HCT116 (cell line): Measurements from ENCODE around the gene CAMK2A. TPM values are rescaled to one million over a fixed set of nuclear protein-coding genes. Genes with fewer than 3 reads are reported as not detected.

Experiments used
- ATAC-seq: fragments of 200-7000 bp; cut with Tn5 transposase; 2 replicates; pipeline ENCODE4 v1.9.1; 2020; ENCODE audit warnings: mild to moderate bottlenecking, moderate library complexity
- BruUV-seq: library from RNA; stranded (reverse); fragments of 400-500 nt; replicated peaks from 2 replicates; lab custom pipeline; 2021; lab: Mats Ljungman, UMichigan
- CTCF ChIA-PET: fragments of 300-600 bp; sonication (Branson Sonifier 250); formaldehyde crosslinking; loops from one replicate; lab custom pipeline; 2021; ENCODE audit warnings: antibody characterized with exemption; lab: Charles Lee
- POLR2A ChIA-PET: fragments of 300-600, 350-600 bp; sonication (Branson Sonifier 250); formaldehyde crosslinking; loops from one replicate; lab custom pipeline; 2021; ENCODE audit warnings: antibody characterized with exemption; lab: Charles Lee
- RAD21 ChIA-PET, 2 experiments: fragments of 300-600 bp; sonication (Branson Sonifier 250); formaldehyde crosslinking; loops; one replicate each; lab custom pipeline; 2023; ENCODE audit warnings: low total read pairs in 2 of 2; ENCODE audit not compliant: uncharacterized antibody in 2 of 2, unreplicated experiment in 2 of 2, low non-redundant PET in 1 of 2; lab: Charles Lee
- DNase-seq: peaks from one replicate; pipeline ENCODE4 v3.0.0-alpha.2; 2010; ENCODE audit warnings: low read depth, low spot score
- H2AFZ ChIP-seq: fragments of 200-600 bp; shearing (Covaris generic), sonication (generic); 2 replicates; pipeline ENCODE4 v1.6.1; 2017; ENCODE audit warnings: low read depth, mixed run types, mixed read lengths, antibody characterized with exemption, low read length; ENCODE audit not compliant: poor library complexity, severe bottlenecking
- H3K27ac ChIP-seq: 2 replicates; pipeline ENCODE4 v1.5.1; 2012; ENCODE audit warnings: low read depth, low read length
- H3K27me3 ChIP-seq: fragments of 200-600 bp; sonication (generic); 2 replicates; pipeline ENCODE4 v1.6.1; 2016; ENCODE audit warnings: mixed run types, low read length, mixed read lengths; ENCODE audit not compliant: insufficient read depth
- H3K36me3 ChIP-seq, 2 experiments: fragments of 200-500 bp in 1 of 2; fragments of 200-600 bp in 1 of 2; sonication (Bioruptor generic) in 1 of 2; sonication (generic) in 1 of 2; 2 replicates each; pipeline versions ENCODE4 v1.5.1 to v1.6.1; 2014 to 2016; ENCODE audit warnings: low read length in 2 of 2, inconsistent platforms in 1 of 2, mixed read lengths in 1 of 2, mixed run types in 1 of 2; ENCODE audit not compliant: insufficient read depth in 2 of 2, control insufficient read depth in 1 of 2
- H3K4me1 ChIP-seq, 2 experiments: fragments of 200-600 bp in 1 of 2; sonication (generic) in 1 of 2; 2 replicates each; pipeline versions ENCODE4 v1.5.1 to v1.6.1; 2012 to 2017; ENCODE audit warnings: low read length in 2 of 2, inconsistent platforms in 1 of 2, mild to moderate bottlenecking in 1 of 2, mixed read lengths in 1 of 2, mixed run types in 1 of 2, moderate library complexity in 1 of 2; ENCODE audit not compliant: insufficient read depth in 2 of 2, control insufficient read depth in 1 of 2
- H3K4me2 ChIP-seq: fragments of 200-600 bp; sonication (generic); 2 replicates; pipeline ENCODE4 v1.6.1; 2017; ENCODE audit warnings: mixed run types, low read length, mixed read lengths
- H3K4me3 ChIP-seq, 2 experiments: fragments of 200-600 bp in 1 of 2; sonication (generic) in 1 of 2; replicated peaks in 1 of 2; 2 replicates each; pipeline ENCODE4 v1.5.1; 2011 to 2016; ENCODE audit warnings: low read length in 2 of 2, control low read depth in 1 of 2, low read depth in 1 of 2, mild to moderate bottlenecking in 1 of 2, mixed read lengths in 1 of 2, mixed run types in 1 of 2
- H3K79me2 ChIP-seq: fragments of 200-600 bp; sonication (generic); 2 replicates; pipeline ENCODE4 v1.6.1; 2017; ENCODE audit warnings: mild to moderate bottlenecking, mixed run types, low read length, moderate library complexity, mixed read lengths; ENCODE audit not compliant: insufficient read depth
- H3K9ac ChIP-seq: fragments of 200-600 bp; sonication (generic); 2 replicates; pipeline ENCODE4 v1.6.1; 2016; ENCODE audit warnings: low read length, mixed read lengths
- H3K9me2 ChIP-seq: fragments of 200-600 bp; sonication (generic), shearing (Covaris generic); 2 replicates; pipeline ENCODE4 v1.6.1; 2017; ENCODE audit warnings: mixed run types, mild to moderate bottlenecking, moderate library complexity; ENCODE audit not compliant: insufficient read depth
- H3K9me3 ChIP-seq, 2 experiments: fragments of 200-500 bp in 1 of 2; fragments of 200-600 bp in 1 of 2; sonication (Bioruptor generic) in 1 of 2; sonication (generic) in 1 of 2; 2 replicates each; pipeline ENCODE4 v1.6.1; 2014 to 2017; ENCODE audit warnings: low read length in 2 of 2, mixed read lengths in 2 of 2, inconsistent platforms in 1 of 2, low read depth in 1 of 2, mild to moderate bottlenecking in 1 of 2, mixed run types in 1 of 2, moderate library complexity in 1 of 2; ENCODE audit not compliant: control insufficient read depth in 1 of 2, insufficient read depth in 1 of 2
- H4K20me1 ChIP-seq: fragments of 200-600 bp; sonication (generic), shearing (Covaris generic); 2 replicates; pipeline ENCODE4 v1.6.1; 2017; ENCODE audit warnings: mixed run types, mild to moderate bottlenecking, moderate library complexity; ENCODE audit not compliant: insufficient read depth
- ATF3 ChIP-seq: IDR thresholded peaks from 2 replicates; pipeline ENCODE4 v1.6.1; 2012
- CBX3 ChIP-seq: IDR thresholded peaks from 2 replicates; pipeline ENCODE4 v1.6.1; 2012; ENCODE audit warnings: low read depth
- CEBPB ChIP-seq: IDR thresholded peaks from 2 replicates; pipeline ENCODE4 v1.6.1; 2012; ENCODE audit warnings: low read depth
- CTCF ChIP-seq, 3 experiments: fragments of 200-600 bp in 1 of 3; sonication (generic) in 1 of 3; IDR thresholded peaks in 2 of 3; conservative IDR thresholded peaks in 1 of 3; 2 replicates each; pipeline ENCODE4 v1.5.1; 2012 to 2017; ENCODE audit warnings: low read depth in 2 of 3, low read length in 2 of 3, antibody characterized with exemption in 1 of 3, borderline replicate concordance in 1 of 3, control low read depth in 1 of 3, mild to moderate bottlenecking in 1 of 3, mixed read lengths in 1 of 3, mixed run types in 1 of 3, moderate library complexity in 1 of 3; ENCODE audit not compliant: insufficient read depth in 1 of 3
- EGR1 ChIP-seq: IDR thresholded peaks from 2 replicates; pipeline ENCODE4 v1.6.1; 2012; ENCODE audit warnings: low read depth
- EZH2 ChIP-seq: fragments of 200-600 bp; sonication (generic); IDR thresholded peaks from 2 replicates; pipeline ENCODE4 v1.6.1; 2017; ENCODE audit warnings: antibody characterized with exemption, mixed run types
- EZH2phosphoT487 ChIP-seq: fragments of 200-600 bp; IDR thresholded peaks from 2 replicates; pipeline ENCODE4 v1.6.1; 2018; ENCODE audit warnings: antibody characterized with exemption, borderline replicate concordance
- FOSL1 ChIP-seq: IDR thresholded peaks from 2 replicates; pipeline ENCODE4 v1.6.1; 2012; ENCODE audit warnings: low read depth
- JUND ChIP-seq: IDR thresholded peaks from 2 replicates; pipeline ENCODE4 v1.6.1; 2012
- POLR2AphosphoS5 ChIP-seq: IDR thresholded peaks from 2 replicates; pipeline ENCODE4 v1.6.1; 2011; ENCODE audit warnings: mild to moderate bottlenecking, low read depth, low read length, moderate library complexity
- RAD21 ChIP-seq: IDR thresholded peaks from 2 replicates; pipeline ENCODE4 v1.6.1; 2012; ENCODE audit warnings: low read depth, mild to moderate bottlenecking
- SIN3A ChIP-seq: IDR thresholded peaks from 2 replicates; pipeline ENCODE4 v1.6.1; 2012; ENCODE audit warnings: low read depth
- SP1 ChIP-seq: IDR thresholded peaks from 2 replicates; pipeline ENCODE4 v1.6.1; 2012; ENCODE audit warnings: low read depth
- SRF ChIP-seq: IDR thresholded peaks from 2 replicates; pipeline ENCODE4 v1.6.1; 2012; ENCODE audit warnings: low read depth
- TCF7L2 ChIP-seq: IDR thresholded peaks from 2 replicates; pipeline ENCODE4 v1.7.0; 2011; ENCODE audit warnings: borderline replicate concordance, inconsistent platforms; ENCODE audit not compliant: insufficient read depth, insufficient read length; ENCODE audit errors: extremely low read depth
- YY1 ChIP-seq: IDR thresholded peaks from 2 replicates; pipeline ENCODE4 v1.6.1; 2011; ENCODE audit warnings: low read length, low read depth, moderate library complexity, mild to moderate bottlenecking; ENCODE audit not compliant: insufficient replicate concordance; ENCODE audit errors: extremely low read depth
- ZBTB33 ChIP-seq: IDR thresholded peaks from 2 replicates; pipeline ENCODE4 v1.6.1; 2011; ENCODE audit warnings: mild to moderate bottlenecking, low read length, moderate library complexity; ENCODE audit not compliant: insufficient replicate concordance; ENCODE audit errors: extremely low read depth
- ZFX ChIP-seq: fragments of 450-650 bp; IDR thresholded peaks from 2 replicates; pipeline ENCODE4 v1.6.1; 2017
- ZNF274 ChIP-seq: fragments of 200-500 bp; sonication (Bioruptor generic); IDR thresholded peaks from 2 replicates; pipeline ENCODE4 v1.6.1; 2014; ENCODE audit warnings: mild to moderate bottlenecking, low read depth, low read length, inconsistent platforms
- intact Hi-C: fragments of 100-400 bp; cut with micrococcal nuclease; formaldehyde crosslinking; loops from 2 replicates; pipeline ENCODE4 v1.10.0; 2022
- total RNA-seq: library from RNA; stranded (reverse); gene quantifications from one replicate; pipeline ENCODE4 v1.2.1, GENCODE V29; 2021; ENCODE audit not compliant: unreplicated experiment

Gene CAMK2A
- total RNA-seq, 1 experiment from 2014 or later = not detected

GRCh38 chr5:150173161-150173560 is 116.4 kb downstream of the CAMK2A start:
- TF ChIP-seq ZNF274 (no peak), SIN3A (no peak), TCF7L2 (no peak), POLR2AphosphoS5 (no peak), FOSL1 (no peak), CBX3 (no peak), RAD21 (no peak), EZH2phosphoT487 (no peak), ZBTB33 (no peak), EZH2 (no peak), SRF (no peak), CTCF (IDR thresholded peaks at IDR 0.05 in 2 of 3, conservative IDR thresholded peaks at IDR 0.05 in 1 of 3; ENCODE audit: borderline replicate concordance in 1 of 3, insufficient read depth in 1 of 3, low read depth in 2 of 3, low read length in 2 of 3) (no peak), YY1 (no peak), EGR1 (no peak), JUND (no peak), SP1 (no peak), ZFX (no peak), ATF3 (no peak), CEBPB (no peak)
- Histone ChIP-seq H3K79me2 (no peaks in the 10 kb centered on the region), H3K4me2 (no peak overlapping the region), H3K4me1 (no peaks in the 10 kb centered on the region), H3K36me3 (no peaks in the 10 kb centered on the region), H3K27me3 (peaks cover 9% of the 10 kb centered on the region), H3K9me3 (no peaks in the 10 kb centered on the region), H3K27ac (no peak overlapping the region), H4K20me1 (no peaks in the 10 kb centered on the region), H3K9me2 (no peaks in the 10 kb centered on the region), H2AFZ (no peak overlapping the region), H3K9ac (no peak overlapping the region), H3K4me3 (no peak overlapping the region)
- no peak for DNase-seq
- CTCF ChIA-PET = no interaction called here
- no TSS peak for BruUV-seq
- POLR2A ChIA-PET = no interaction called here
- RAD21 ChIA-PET = no interaction called here
- intact Hi-C loops = no loop called here
- no peak for ATAC-seq
